Inflammatory macrophage treated with lipopolysaccharide for 1 hour (primary cell): ENCODE results near the gene MAG.
"Not testable (repeated sequence)": the region's sequence is repeated elsewhere in the genome, so short reads cannot be mapped to it uniquely, and the experiment has no call there.

Experiments
- DNase-seq, 2 donors: peaks; one replicate each; pipeline ENCODE4 v3.0.0-alpha.2; 2020 to 2022

The MAG gene

GRCh38 chr19:35284153-35285094 is 7.5 kb upstream of the MAG start:
- DNase-seq: no peak

GRCh38 chr19:35285095-35285449 is 6.9 kb upstream of the MAG start:
- peak; percentile 27 to 43 for DNase-seq

- DNase-seq: not testable (repeated sequence)
These were observed 6.5 kb upstream of the MAG start for GRCh38 chr19:35285465-35285864.

- not testable (repeated sequence) for DNase-seq
These were observed 5.9 kb upstream of the MAG start for GRCh38 chr19:35286101-35286500.

- no peak for DNase-seq
These were observed 4.2 kb upstream of the MAG start for GRCh38 chr19:35287713-35288112.

- DNase-seq: no peak
These were observed 3.6 kb upstream of the MAG start for GRCh38 chr19:35288331-35288730.

GRCh38 chr19:35288906-35289305 is 3.1 kb upstream of the MAG start:
- no peak for DNase-seq

- DNase-seq: no peak
These were observed 1.4 kb upstream of the MAG start for GRCh38 chr19:35290381-35291127.

GRCh38 chr19:35291259-35291658 is 702 bp upstream of the MAG start:
- no peak for DNase-seq

- DNase-seq: no peak
These were observed 731 bp downstream of the MAG start for GRCh38 chr19:35292421-35293362.

GRCh38 chr19:35293363-35293739 is 1.4 kb downstream of the MAG start:
- DNase-seq: no peak

GRCh38 chr19:35293808-35294207 is 1.8 kb downstream of the MAG start:
- no peak for DNase-seq

GRCh38 chr19:35294328-35294727 is 2.4 kb downstream of the MAG start:
- DNase-seq: no peak

- DNase-seq: no peak
These were observed 3.2 kb downstream of the MAG start for GRCh38 chr19:35294859-35295791.

- DNase-seq: no peak
These were observed 4.0 kb downstream of the MAG start for GRCh38 chr19:35295792-35296462.

GRCh38 chr19:35296644-35297514 is 4.9 kb downstream of the MAG start:
- no peak for DNase-seq

- no peak for DNase-seq
These were observed 5.5 kb downstream of the MAG start for GRCh38 chr19:35297515-35297848.

GRCh38 chr19:35297922-35298321 is 6.0 kb downstream of the MAG start:
- no peak for DNase-seq

- DNase-seq: no peak
These were observed 6.6 kb downstream of the MAG start for GRCh38 chr19:35298561-35298972.
